ENCODE results near the gene DNMBP.

The DNMBP gene

DNA sequence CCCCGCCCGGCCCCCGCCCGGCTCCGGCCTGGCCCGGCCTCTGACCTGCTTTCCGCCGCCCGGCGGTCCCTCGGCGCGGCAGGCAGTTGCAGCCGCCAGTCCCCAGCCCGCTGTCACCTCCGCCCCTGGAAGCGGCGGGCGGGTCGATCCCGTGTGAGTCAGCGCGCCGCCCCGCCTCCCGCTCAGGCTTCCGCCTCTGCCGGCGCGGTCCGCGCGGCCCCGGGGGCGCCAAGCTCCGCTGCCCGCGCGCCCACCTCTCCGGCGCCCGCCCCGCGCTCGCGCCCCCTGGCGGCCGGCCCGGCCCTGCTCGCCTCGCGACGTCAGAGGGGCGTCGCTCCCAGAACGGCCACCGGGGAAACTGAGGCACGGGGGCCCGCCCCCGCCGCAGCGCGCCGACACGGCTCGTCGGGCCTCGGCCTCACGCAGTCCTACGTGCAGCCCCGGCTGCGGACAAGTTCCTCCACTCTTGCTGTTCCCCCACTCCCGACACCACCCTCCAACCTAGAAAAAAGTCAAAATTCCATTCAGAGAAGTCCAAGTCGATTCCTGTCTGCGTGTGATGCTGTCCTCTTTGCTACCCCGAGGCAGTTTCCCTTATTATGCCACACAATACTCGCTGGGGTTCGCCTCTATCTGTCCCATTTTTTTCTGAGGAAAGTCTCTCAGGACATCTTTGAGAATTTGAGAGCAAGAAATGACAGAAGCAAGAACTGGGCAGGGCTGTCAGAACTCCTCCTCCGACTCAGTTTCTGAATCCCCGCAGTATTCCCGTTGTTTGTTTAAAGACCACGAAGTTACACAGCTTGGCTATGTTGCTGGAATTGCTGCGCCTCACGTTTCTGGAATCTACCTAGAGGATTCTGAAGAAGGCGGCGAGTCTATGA lies at the start of gene DNMBP:
Gene DNMBP, minus strand, starts transcription at position 155 of the 884 bp plus-strand sequence. CDS start 37,823 bp downstream, outside the sequence.
- peaks cover 4% of the 10 kb centered on the region for H3K27me3 Mint-ChIP-seq
- H3K9me3 Mint-ChIP-seq, result no peaks in the 10 kb centered on the region
- H3K4me3 Mint-ChIP-seq, result peak within 1 kb of the TSS; percentile 81
- DNase-seq, result peak; percentile 90
- peak within 1 kb of the TSS; percentile 34 for H3K27ac Mint-ChIP-seq
- peaks cover 47% of the 10 kb centered on the region for H3K4me1 Mint-ChIP-seq (ENCODE audit: low read depth)
- H3K36me3 Mint-ChIP-seq (ENCODE audit: low read depth), result no peaks in the 10 kb centered on the region

DNA sequence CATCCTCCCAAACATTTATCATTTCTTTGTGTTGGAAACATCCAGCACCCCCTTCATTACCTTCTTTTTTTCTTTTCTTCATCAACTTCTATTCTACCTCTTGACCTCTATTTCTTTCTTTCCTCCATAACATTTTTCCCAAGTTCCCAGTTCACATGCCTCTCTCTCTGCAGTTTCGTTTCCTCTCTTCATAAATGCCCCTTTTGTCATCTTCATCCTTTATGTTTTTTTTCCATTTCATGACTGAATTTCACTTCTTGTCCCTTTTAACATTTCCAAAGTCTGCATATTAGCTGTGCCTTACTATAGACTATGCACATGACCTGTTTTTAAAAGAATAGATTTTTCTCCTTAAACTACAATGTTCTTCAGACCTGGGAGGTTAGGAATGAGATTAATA lies 48.2 kb upstream of the DNMBP start:
- no peaks in the 10 kb centered on the region for H3K9me3 Mint-ChIP-seq
- no peak overlapping the region for H3K4me3 Mint-ChIP-seq
- H3K27me3 Mint-ChIP-seq, result peaks cover 28% of the 10 kb centered on the region
- no peak overlapping the region for H3K27ac Mint-ChIP-seq
- no peak for DNase-seq
- no peaks in the 10 kb centered on the region for H3K36me3 Mint-ChIP-seq (ENCODE audit: low read depth)
- H3K4me1 Mint-ChIP-seq (ENCODE audit: low read depth), result no peaks in the 10 kb centered on the region

- Mint-ChIP-seq H3K27ac (no peak overlapping the region), H3K4me3 (no peak overlapping the region), H3K9me3 (no peaks in the 10 kb centered on the region), H3K36me3 (ENCODE audit: low read depth) (no peaks in the 10 kb centered on the region), H3K4me1 (ENCODE audit: low read depth) (no peaks in the 10 kb centered on the region), H3K27me3 (peaks cover 18% of the 10 kb centered on the region)
- no peak for DNase-seq
Measured at GRCh38 chr10:100053686-100054460, 44.1 kb upstream of the DNMBP start.

- no peaks in the 10 kb centered on the region for H3K36me3 Mint-ChIP-seq (ENCODE audit: low read depth)
- no peak overlapping the region for H3K27ac Mint-ChIP-seq
- no peaks in the 10 kb centered on the region for H3K9me3 Mint-ChIP-seq
- H3K27me3 Mint-ChIP-seq, result peaks cover 10% of the 10 kb centered on the region
- peak; percentile 86 for DNase-seq
- H3K4me1 Mint-ChIP-seq (ENCODE audit: low read depth), result peaks cover 9% of the 10 kb centered on the region
- H3K4me3 Mint-ChIP-seq, result no peak overlapping the region
Measured at GRCh38 chr10:100046021-100046486, 36.3 kb upstream of the DNMBP start.

GRCh38 chr10:100045592-100045991 lies 35.8 kb upstream of the DNMBP start:
- Mint-ChIP-seq H3K4me3 (no peak overlapping the region), H3K27ac (no peak overlapping the region), H3K9me3 (no peaks in the 10 kb centered on the region), H3K4me1 (ENCODE audit: low read depth) (peaks cover 9% of the 10 kb centered on the region), H3K36me3 (ENCODE audit: low read depth) (no peaks in the 10 kb centered on the region), H3K27me3 (peaks cover 10% of the 10 kb centered on the region)
- DNase-seq, result no peak

DNA sequence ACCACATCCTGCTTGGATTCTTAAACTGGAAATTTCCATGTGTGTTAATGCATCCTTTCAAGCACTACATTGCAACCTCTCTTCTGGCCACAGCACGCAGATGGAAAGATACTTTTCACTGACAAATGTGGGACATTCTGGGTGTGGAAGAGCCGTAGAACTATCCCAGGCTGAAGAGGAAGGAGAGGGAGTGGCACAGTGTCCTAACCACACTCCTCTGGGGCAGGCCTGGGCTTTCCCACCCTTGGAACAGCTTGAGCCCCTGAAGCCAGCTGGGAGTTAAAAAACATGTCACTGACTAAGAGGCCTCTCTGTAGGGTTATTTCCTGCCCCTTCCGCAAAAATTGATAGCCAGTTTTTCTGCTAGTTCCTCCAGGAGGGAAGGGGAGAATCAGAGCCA lies 34.0 kb upstream of the DNMBP start:
- H3K36me3 Mint-ChIP-seq (ENCODE audit: low read depth), result no peaks in the 10 kb centered on the region
- DNase-seq, result no peak
- no peak overlapping the region for H3K4me3 Mint-ChIP-seq
- H3K4me1 Mint-ChIP-seq (ENCODE audit: low read depth), result peaks cover 9% of the 10 kb centered on the region
- no peak overlapping the region for H3K27ac Mint-ChIP-seq
- H3K27me3 Mint-ChIP-seq, result peaks cover 13% of the 10 kb centered on the region
- H3K9me3 Mint-ChIP-seq, result no peaks in the 10 kb centered on the region

- no peak overlapping the region for H3K4me3 Mint-ChIP-seq
- no peak overlapping the region for H3K27ac Mint-ChIP-seq
- H3K4me1 Mint-ChIP-seq (ENCODE audit: low read depth), result peaks cover 9% of the 10 kb centered on the region
- no peaks in the 10 kb centered on the region for H3K36me3 Mint-ChIP-seq (ENCODE audit: low read depth)
- H3K9me3 Mint-ChIP-seq, result no peaks in the 10 kb centered on the region
- no peak for DNase-seq
- peaks cover 17% of the 10 kb centered on the region for H3K27me3 Mint-ChIP-seq
Measured at GRCh38 chr10:100043344-100043743, 33.6 kb upstream of the DNMBP start.

GRCh38 chr10:100041306-100042002 lies 31.7 kb upstream of the DNMBP start:
- Mint-ChIP-seq H3K27ac (no peak overlapping the region), H3K4me3 (no peak overlapping the region), H3K4me1 (ENCODE audit: low read depth) (peaks cover 9% of the 10 kb centered on the region), H3K9me3 (no peaks in the 10 kb centered on the region), H3K36me3 (ENCODE audit: low read depth) (no peaks in the 10 kb centered on the region), H3K27me3 (peaks cover 25% of the 10 kb centered on the region)
- DNase-seq, result no peak

GRCh38 chr10:100038561-100039071 lies 28.9 kb upstream of the DNMBP start:
- peaks cover under 1% of the 10 kb centered on the region for H3K9me3 Mint-ChIP-seq

GRCh38 chr10:100037758-100038315 lies 28.1 kb upstream of the DNMBP start:
- no peak overlapping the region for H3K4me3 Mint-ChIP-seq
- no peaks in the 10 kb centered on the region for H3K36me3 Mint-ChIP-seq (ENCODE audit: low read depth)
- H3K9me3 Mint-ChIP-seq, result peaks cover 2% of the 10 kb centered on the region
- no peak overlapping the region for H3K27ac Mint-ChIP-seq
- no peak for DNase-seq
- H3K27me3 Mint-ChIP-seq, result peaks cover 27% of the 10 kb centered on the region
- no peaks in the 10 kb centered on the region for H3K4me1 Mint-ChIP-seq (ENCODE audit: low read depth)

More at GRCh38 chr10:100038561-100039071, 28.9 kb upstream of the DNMBP start:
- Mint-ChIP-seq H3K27ac (no peak overlapping the region), H3K36me3 (ENCODE audit: low read depth) (no peaks in the 10 kb centered on the region), H3K4me3 (no peak overlapping the region), H3K4me1 (ENCODE audit: low read depth) (peaks cover 4% of the 10 kb centered on the region), H3K27me3 (peaks cover 27% of the 10 kb centered on the region)
- DNase-seq, result no peak

DNA sequence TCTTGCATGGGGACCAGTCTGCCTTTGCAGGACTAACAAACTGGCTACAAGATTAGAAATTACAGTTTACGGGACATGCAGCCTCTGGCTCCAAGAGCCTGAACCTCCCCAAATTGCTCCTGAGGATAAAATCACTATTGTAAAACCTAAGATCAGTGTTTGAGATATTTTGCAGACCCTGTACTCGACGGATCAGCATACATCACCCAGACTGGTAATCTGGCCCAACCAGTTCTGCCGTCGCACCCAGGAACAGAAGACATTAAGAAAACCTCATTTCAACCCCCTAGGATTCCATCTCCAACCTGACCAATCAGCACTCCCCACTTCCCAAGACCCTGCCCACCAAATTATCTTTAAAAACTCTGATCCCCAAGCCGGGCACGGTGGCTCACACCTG lies 27.1 kb upstream of the DNMBP start:
- no peak overlapping the region for H3K27ac Mint-ChIP-seq
- H3K4me3 Mint-ChIP-seq, result no peak overlapping the region
- H3K9me3 Mint-ChIP-seq, result peaks cover 2% of the 10 kb centered on the region
- peaks cover 24% of the 10 kb centered on the region for H3K27me3 Mint-ChIP-seq
- H3K4me1 Mint-ChIP-seq (ENCODE audit: low read depth), result no peaks in the 10 kb centered on the region
- H3K36me3 Mint-ChIP-seq (ENCODE audit: low read depth), result no peaks in the 10 kb centered on the region
- no peak for DNase-seq

GRCh38 chr10:100033766-100034418 lies 24.1 kb upstream of the DNMBP start:
- H3K27ac Mint-ChIP-seq, result no peak overlapping the region
- H3K9me3 Mint-ChIP-seq, result peaks cover 2% of the 10 kb centered on the region

DNA sequence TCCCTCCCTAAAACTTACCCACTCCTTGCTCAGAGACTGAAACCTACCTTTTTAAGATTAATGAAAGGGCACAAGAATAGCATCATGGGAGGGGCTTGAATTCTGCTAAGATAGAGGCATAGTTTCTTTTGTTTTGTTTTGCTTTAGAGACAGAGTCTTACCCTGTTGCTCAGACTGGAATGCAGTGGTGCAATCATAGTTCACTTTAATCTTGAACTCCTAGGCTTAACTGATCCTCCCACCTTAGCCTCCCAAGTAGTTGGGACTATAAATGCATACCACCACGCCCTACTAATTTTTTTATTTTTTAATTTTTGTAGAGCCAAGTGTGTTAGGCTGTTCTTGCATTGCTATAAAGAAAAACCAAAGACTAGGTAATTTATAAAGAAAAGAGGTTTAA lies 17.7 kb upstream of the DNMBP start:
- H3K4me1 Mint-ChIP-seq (ENCODE audit: low read depth), result no peaks in the 10 kb centered on the region
- no peaks in the 10 kb centered on the region for H3K36me3 Mint-ChIP-seq (ENCODE audit: low read depth)
- H3K9me3 Mint-ChIP-seq, result peaks cover 6% of the 10 kb centered on the region
- DNase-seq, result no peak
- peaks cover 5% of the 10 kb centered on the region for H3K27me3 Mint-ChIP-seq
- no peak overlapping the region for H3K4me3 Mint-ChIP-seq
- H3K27ac Mint-ChIP-seq, result no peak overlapping the region

More at GRCh38 chr10:100033766-100034418, 24.1 kb upstream of the DNMBP start:
- Mint-ChIP-seq H3K27me3 (peaks cover 17% of the 10 kb centered on the region), H3K4me3 (no peak overlapping the region), H3K36me3 (ENCODE audit: low read depth) (no peaks in the 10 kb centered on the region), H3K4me1 (ENCODE audit: low read depth) (no peaks in the 10 kb centered on the region)
- no peak for DNase-seq

Measured in activated T-cell treated with anti-CD3 and anti-CD28 coated beads, Interleukin-2, amount 50 U/mL, for 24 hours (primary cell).